ENCODE measurements around the gene BRIP1. TPM values are rescaled to one million over a fixed set of nuclear protein-coding genes. Genes with fewer than 3 reads are reported as not detected.

BRIP1 gene
- total and polyA plus RNA-seq, 10 of the 15 experiments (the other 5 are each of a cell fraction or from before 2014, with no cell fraction given): 4.0 to 24.2 (median 12.8) TPM

DNA sequence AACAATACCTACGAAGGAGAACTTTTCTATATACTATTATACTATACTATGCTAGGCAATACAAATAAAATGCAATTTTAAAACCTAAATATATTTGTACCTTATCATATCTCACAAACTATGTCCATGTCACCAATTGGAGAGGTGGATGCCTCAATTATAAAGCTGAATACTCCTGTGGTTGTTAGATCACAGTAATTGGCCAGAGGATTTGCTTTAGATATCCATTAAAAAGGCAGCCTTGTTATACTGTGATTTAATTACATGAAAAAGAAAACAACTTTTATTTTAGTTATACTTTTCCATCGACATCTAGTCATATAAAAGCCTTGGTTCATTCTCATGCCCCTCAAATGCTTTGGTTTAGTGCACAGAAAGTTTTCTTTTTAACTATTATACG is 129.3 kb downstream of the BRIP1 start:
- FAIRE-seq (no peak), DNase-seq (ENCODE audit: low read depth, low spot score) (no peak), ATAC-seq (no peak)
- ChIA-PET POLR2A (no interaction called here), SMC1A (ENCODE audit: uncharacterized antibody, unreplicated experiment) (no interaction called here), RAD21 (ENCODE audit: unreplicated experiment) (no interaction called here), CTCF (no interaction called here)
- H3K4me1 ChIP-seq (ENCODE audit: control insufficient read depth, insufficient read depth, low read length): no peaks in the 10 kb centered on the region
- H3K79me2 ChIP-seq (ENCODE audit: control insufficient read depth, insufficient read depth, low read length): no peaks in the 10 kb centered on the region
- 93% methylated on average over 3 of the region's 3 CpGs for WGBS (ENCODE audit: insufficient coverage, insufficient replicate concordance, low lambda C conversion rate, missing lambda C conversion rate)
- H3K4me2 ChIP-seq (ENCODE audit: control insufficient read depth, insufficient read depth): no peak overlapping the region
- H3K27ac ChIP-seq (ENCODE audit: control insufficient read depth, insufficient read depth): no peak overlapping the region
- H3K9me3 ChIP-seq (replicated peaks; ENCODE audit: control insufficient read depth, insufficient read depth, low read length): no peaks in the 10 kb centered on the region; the same call in 1 of the 3 replicates
- no peak overlapping the region for H3K9ac ChIP-seq (ENCODE audit: control insufficient read depth, insufficient read depth, low read length)
- H3K36me3 ChIP-seq (ENCODE audit: control insufficient read depth in 2 of 2, insufficient read depth in 2 of 2, low read length in 1 of 2): no peaks in the 10 kb centered on the region; a peak in 1 of 4 replicates
- H3K27me3 ChIP-seq (replicated peaks in 1 of 2; ENCODE audit: control insufficient read depth in 2 of 2, insufficient read depth in 2 of 2, low read length in 1 of 2): no peaks in the 10 kb centered on the region
- no peak overlapping the region for H2AFZ ChIP-seq (ENCODE audit: control insufficient read depth, low read depth, low read length)
- TF ChIP-seq NFXL1 (IDR thresholded peaks at IDR 0.05; ENCODE audit: borderline replicate concordance) (peak; percentile 20; the same call in 1 of the 2 replicates), MXI1 (IDR thresholded peaks at IDR 0.05; ENCODE audit: low read depth, low read length) (no peak), ETV6 (conservative IDR thresholded peaks at IDR 0.05 in 1 of 2, IDR thresholded peaks at IDR 0.05 in 1 of 2; ENCODE audit: borderline replicate concordance in 1 of 2, low read depth in 1 of 2) (peak in 1 of 2 experiments; percentile 49; a peak in 1 of 4 replicates), CHD4 (IDR thresholded peaks at IDR 0.05) (no peak), NR2F1 (conservative IDR thresholded peaks at IDR 0.05) (no peak)
- TF ChIP-seq, protein P1, sequence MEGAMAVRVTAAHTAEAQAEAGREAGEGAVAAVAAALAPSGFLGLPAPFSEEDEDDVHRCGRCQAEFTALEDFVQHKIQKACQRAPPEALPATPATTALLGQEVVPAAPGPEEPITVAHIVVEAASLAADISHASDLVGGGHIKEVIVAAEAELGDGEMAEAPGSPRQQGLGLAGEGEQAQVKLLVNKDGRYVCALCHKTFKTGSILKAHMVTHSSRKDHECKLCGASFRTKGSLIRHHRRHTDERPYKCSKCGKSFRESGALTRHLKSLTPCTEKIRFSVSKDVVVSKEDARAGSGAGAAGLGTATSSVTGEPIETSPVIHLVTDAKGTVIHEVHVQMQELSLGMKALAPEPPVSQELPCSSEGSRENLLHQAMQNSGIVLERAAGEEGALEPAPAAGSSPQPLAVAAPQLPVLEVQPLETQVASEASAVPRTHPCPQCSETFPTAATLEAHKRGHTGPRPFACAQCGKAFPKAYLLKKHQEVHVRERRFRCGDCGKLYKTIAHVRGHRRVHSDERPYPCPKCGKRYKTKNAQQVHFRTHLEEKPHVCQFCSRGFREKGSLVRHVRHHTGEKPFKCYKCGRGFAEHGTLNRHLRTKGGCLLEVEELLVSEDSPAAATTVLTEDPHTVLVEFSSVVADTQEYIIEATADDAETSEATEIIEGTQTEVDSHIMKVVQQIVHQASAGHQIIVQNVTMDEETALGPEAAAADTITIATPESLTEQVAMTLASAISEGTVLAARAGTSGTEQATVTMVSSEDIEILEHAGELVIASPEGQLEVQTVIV (IDR thresholded peaks at IDR 0.05; ENCODE audit: borderline replicate concordance, partially characterized antibody): no peak
- H3K4me3 ChIP-seq: no peak overlapping the region
- H4K20me1 ChIP-seq (ENCODE audit: control insufficient read depth, insufficient read depth): no peaks in the 10 kb centered on the region
- no TSS peak for BruUV-seq (replicated peaks)
- in situ Hi-C loops (cut with MboI) (no loop called here), intact Hi-C loops (cut with micrococcal nuclease; ENCODE audit: unreplicated experiment) (no loop called here)
